ENCODE data around the gene CRB1.
"Not testable (repeated sequence)": the region's sequence is repeated elsewhere in the genome, so short reads cannot be mapped to it uniquely, and the experiment has no call there.

CRB1 gene

GRCh38 chr1:197402189-197402588 is 134.1 kb downstream of the CRB1 start:
- no peak for DNase-seq

GRCh38 chr1:197404774-197405173 is 136.7 kb downstream of the CRB1 start:
- not testable (repeated sequence) for DNase-seq

- DNase-seq, result not testable (repeated sequence)
These were observed 137.6 kb downstream of the CRB1 start for GRCh38 chr1:197405614-197406013.

- DNase-seq, result no peak
These were observed 145.5 kb downstream of the CRB1 start for GRCh38 chr1:197413564-197413963.

GRCh38 chr1:197415221-197415620 is 147.2 kb downstream of the CRB1 start:
- no peak for DNase-seq

- no peak for DNase-seq
These were observed 150.6 kb downstream of the CRB1 start for GRCh38 chr1:197418693-197419092.

GRCh38 chr1:197422993-197423392 is 154.9 kb downstream of the CRB1 start:
- DNase-seq, result no peak

- no peak for DNase-seq
These were observed 156.3 kb downstream of the CRB1 start for GRCh38 chr1:197424380-197424779.

- no peak for DNase-seq
These were observed 161.3 kb downstream of the CRB1 start for GRCh38 chr1:197429372-197429771.

- no peak for DNase-seq
These were observed 167.2 kb downstream of the CRB1 start for GRCh38 chr1:197435224-197435623.

GRCh38 chr1:197437601-197438000 is 169.5 kb downstream of the CRB1 start:
- DNase-seq, result no peak

- no peak for DNase-seq
These were observed 170.1 kb downstream of the CRB1 start for GRCh38 chr1:197438010-197438790.

- no peak for DNase-seq
These were observed 171.7 kb downstream of the CRB1 start for GRCh38 chr1:197439708-197440280.

- no peak for DNase-seq
These were observed 172.7 kb downstream of the CRB1 start for GRCh38 chr1:197440715-197441114.

- DNase-seq, result no peak
These were observed 174.0 kb downstream of the CRB1 start for GRCh38 chr1:197441999-197442414.

- DNase-seq, result no peak
These were observed 176.7 kb downstream of the CRB1 start for GRCh38 chr1:197444755-197445154.

GRCh38 chr1:197448121-197448779 is 180.2 kb downstream of the CRB1 start:
- DNase-seq, result no peak

- no peak for DNase-seq
These were observed 183.3 kb downstream of the CRB1 start for GRCh38 chr1:197451381-197451780.

GRCh38 chr1:197453376-197454058 is 185.5 kb downstream of the CRB1 start:
- DNase-seq, result no peak

GRCh38 chr1:197462539-197462938 is 194.5 kb downstream of the CRB1 start:
- DNase-seq, result no peak

GRCh38 chr1:197463142-197463541 is 195.1 kb downstream of the CRB1 start:
- no peak for DNase-seq

- DNase-seq, result no peak
These were observed 196.0 kb downstream of the CRB1 start for GRCh38 chr1:197464044-197464443.

GRCh38 chr1:197465528-197466327 is 197.7 kb downstream of the CRB1 start:
- DNase-seq, result no peak

All from AML-193 (cell line).